ENCODE results near the gene TCN1. TPM values are rescaled to one million over a fixed set of nuclear protein-coding genes. Genes with fewer than 3 reads are reported as not detected.

Gene TCN1
- total RNA-seq, result 0.32 TPM in 1 of 2 replicates, not detected in the other

GRCh38 chr11:59866397-59866796 lies at the start of gene TCN1:
TCN1 (minus strand) TSS chr11:59866487; CDS start chr11:59866470, 17 bp downstream.

GRCh38 chr11:59878575-59878974 lies 12.3 kb upstream of the TCN1 start, which contains the start of gene OOSP3:
OOSP3 (plus strand) TSS chr11:59878782; CDS start chr11:59878809, 27 bp downstream.

GRCh38 chr11:59845399-59845798 lies 20.9 kb downstream of the TCN1 start, which contains the start of gene CBLIF:
CBLIF (minus strand) TSS chr11:59845499; CDS start chr11:59845453, 46 bp downstream.

GRCh38 chr11:59810189-59810910 lies 55.9 kb downstream of the TCN1 start, which contains the start of gene MRPL16:
MRPL16 (minus strand) TSS chr11:59810778; CDS start chr11:59810658, 120 bp downstream.

Other genes starting within 250 kb of the TCN1 start
- 2.9 and 7.0 TPM in 2 replicates for gene PATL1, start 197.4 kb downstream of the TCN1 start, total RNA-seq
- gene OR10V1, start 152.6 kb downstream of the TCN1 start, total RNA-seq, result not detected in 2 replicates
- gene STX3, start 111.1 kb downstream of the TCN1 start, total RNA-seq, result 51.6 and 56.4 TPM in 2 replicates
- gene MRPL16, start 55.7 kb downstream of the TCN1 start, total RNA-seq, result 70.8 and 88.6 TPM in 2 replicates
- gene CBLIF, start 21.0 kb downstream of the TCN1 start, total RNA-seq, result not detected in 2 replicates
- gene OOSP3, start 12.3 kb upstream of the TCN1 start, total RNA-seq, result not detected in 2 replicates
- gene OOSP1, start 71.9 kb upstream of the TCN1 start, total RNA-seq, result not detected in 2 replicates
- gene OOSP4A, start 97.5 kb upstream of the TCN1 start, total RNA-seq, result not detected in 2 replicates
- not detected in 2 replicates for gene OOSP4B, start 150.7 kb upstream of the TCN1 start, total RNA-seq
- gene OOSP2, start 173.9 kb upstream of the TCN1 start, total RNA-seq, result not detected in 2 replicates
- not detected in 2 replicates for gene MS4A3, start 190.2 kb upstream of the TCN1 start, total RNA-seq
- gene MS4A2, start 222.2 kb upstream of the TCN1 start, total RNA-seq, result not detected in 2 replicates

Data from epithelial cell of umbilical artery (primary cell).